K562 (cell line): Measurements from ENCODE around the gene PCDHGB2. TPM values are rescaled to one million over a fixed set of nuclear protein-coding genes. Genes with fewer than 3 reads are reported as not detected.

Source experiments
- ATAC-seq: fragments of 200-7000 bp; cut with Tn5 transposase; 3 replicates; pipeline ENCODE4 v1.9.1; 2020; ENCODE audit warnings: moderate library complexity
- BruUV-seq: library from RNA; stranded (reverse); fragments of 400-500 nt; replicated peaks from 2 replicates; lab custom pipeline; 2021; lab: Mats Ljungman, UMichigan
- CTCF ChIA-PET: fragments of 300-600 bp; formaldehyde crosslinking; extraction: SDS; loops from one replicate; lab custom pipeline; 2021; ENCODE audit warnings: low intra/inter-chr PET ratio; lab: Yijun Ruan, JAX
- POLR2A ChIA-PET: fragments of 300-600, 350-650 bp; sonication (Branson Sonifier 250); formaldehyde crosslinking; extraction: SDS; loops from one replicate; lab custom pipeline; 2021; ENCODE audit warnings: antibody characterized with exemption, inconsistent platforms; lab: Yijun Ruan, JAX
- DNase-seq, 4 experiments: peaks; one replicate each; pipeline versions ENCODE4 v3.0.0 to v3.0.0-alpha.2; 2011 to 2018; ENCODE audit warnings: low spot score in 3 of 4, mixed read lengths in 3 of 4; ENCODE audit errors: extremely low read depth in 1 of 4
- FAIRE-seq: peaks from 2 replicates; lab custom pipeline; 2011; peaks lifted over from hg19 to GRCh38; lab: Jason Lieb, UNC
- H2AFZ ChIP-seq: 2 replicates; pipeline ENCODE4 v1.6.0; 2011; ENCODE audit warnings: low read depth, low read length, control low read depth, inconsistent platforms
- H3K27ac ChIP-seq: fragments of 200-600 bp; 3 replicates; pipeline ENCODE4 v1.8.0; 2011; ENCODE audit warnings: low read depth, mild to moderate bottlenecking, control low read depth, inconsistent platforms, low read length, moderate library complexity, mixed read lengths; ENCODE audit errors: extremely low read depth
- H3K27me3 ChIP-seq, 2 experiments: fragments of 300-600 bp in 1 of 2; 2 replicates in 1 of 2; 3 replicates in 1 of 2; pipeline versions ENCODE4 v1.6.0 to v1.8.0; 2011; ENCODE audit warnings: inconsistent platforms in 2 of 2, low read length in 2 of 2, mild to moderate bottlenecking in 1 of 2, mixed read lengths in 1 of 2, moderate library complexity in 1 of 2; ENCODE audit not compliant: control insufficient read depth in 2 of 2, insufficient read depth in 2 of 2
- H3K36me3 ChIP-seq: fragments of 300-600 bp; 3 replicates; pipeline ENCODE4 v1.8.0; 2011; ENCODE audit warnings: mild to moderate bottlenecking, low read length, inconsistent platforms; ENCODE audit not compliant: control insufficient read depth, insufficient read depth
- H3K4me1 ChIP-seq, 2 experiments: fragments of 200-600 bp in 1 of 2; replicated peaks in 1 of 2; 2 replicates in 1 of 2; 3 replicates in 1 of 2; pipeline versions ENCODE4 v1.5.1 to v1.8.0; 2011; ENCODE audit warnings: inconsistent platforms in 2 of 2, low read length in 2 of 2, mild to moderate bottlenecking in 1 of 2, mixed read lengths in 1 of 2, moderate library complexity in 1 of 2; ENCODE audit not compliant: control insufficient read depth in 2 of 2, insufficient read depth in 2 of 2
- H3K4me2 ChIP-seq: 2 replicates; pipeline ENCODE4 v1.6.1; 2011; ENCODE audit warnings: low read length, control low read depth, inconsistent platforms, mixed read lengths; ENCODE audit not compliant: insufficient read depth
- H3K4me3 ChIP-seq: fragments of 200-600 bp; sonication (generic), shearing (Covaris generic); 2 replicates; pipeline ENCODE4 v1.5.1; 2016; ENCODE audit warnings: control low read depth, inconsistent platforms
- H3K79me2 ChIP-seq: fragments of 200-600 bp; 3 replicates; pipeline ENCODE4 v1.8.0; 2011; ENCODE audit warnings: low read length, inconsistent platforms; ENCODE audit not compliant: control insufficient read depth, insufficient read depth
- H3K9ac ChIP-seq, 2 experiments: 2 replicates each; pipeline versions ENCODE4 v1.6.0 to v1.6.1; 2011; ENCODE audit warnings: low read depth in 2 of 2, low read length in 2 of 2, control low read depth in 1 of 2, inconsistent platforms in 1 of 2, mild to moderate bottlenecking in 1 of 2, mixed read lengths in 1 of 2; ENCODE audit not compliant: insufficient read depth in 1 of 2
- H3K9me1 ChIP-seq: one replicate; pipeline ENCODE4 v1.6.0; 2011; ENCODE audit warnings: inconsistent platforms, mild to moderate bottlenecking, low read length, moderate library complexity; ENCODE audit not compliant: control insufficient read depth, insufficient read depth
- H3K9me3 ChIP-seq: replicated peaks from 2 replicates; pipeline ENCODE4 v1.5.1; 2011; ENCODE audit warnings: low read depth, low read length, inconsistent platforms; ENCODE audit not compliant: control insufficient read depth, insufficient read depth
- H4K20me1 ChIP-seq: replicated peaks from 2 replicates; pipeline ENCODE4 v1.6.1; 2011; ENCODE audit warnings: low read length, inconsistent platforms, mixed read lengths; ENCODE audit not compliant: control insufficient read depth, insufficient read depth
- SNAPC5 ChIP-seq: fragments of 250-450 bp; sonication (Bioruptor Pico); IDR thresholded peaks from 2 replicates; pipeline ENCODE4 v1.8.0; 2021; ENCODE audit warnings: moderate library complexity, mild to moderate bottlenecking, inconsistent platforms
- SNRNP70 ChIP-seq: fragments of 200-400 bp; formaldehyde crosslinking; optimal IDR thresholded peaks from 2 replicates; pipeline ENCODE3; 2017; ENCODE audit warnings: low read depth, low read length
- WHSC1 ChIP-seq: IDR thresholded peaks from one replicate; pipeline ENCODE4 v1.6.1; 2012; ENCODE audit warnings: low read length, control low read depth, inconsistent platforms
- ZBTB40 ChIP-seq, 2 experiments: fragments of 450-650 bp in 1 of 2; sonication (generic) in 1 of 2; formaldehyde crosslinking in 1 of 2; IDR thresholded peaks; 2 replicates each; pipeline versions ENCODE4 v1.7.1 to v1.9.0; 2016 to 2022; ENCODE audit warnings: inconsistent platforms in 1 of 2, mild to moderate bottlenecking in 1 of 2, missing genetic modification reagents in 1 of 2
- ZNF507 ChIP-seq: conservative IDR thresholded peaks from 2 replicates; pipeline ENCODE4 v1.6.1; 2017; ENCODE audit warnings: missing genetic modification characterization, missing compliant biosample characterization
- ZNF75A ChIP-seq: fragments of 450-650 bp; formaldehyde crosslinking; IDR thresholded peaks from 2 replicates; pipeline ENCODE4 v1.4.0; 2020; ENCODE audit warnings: mild to moderate bottlenecking
- WGBS: fragments of 100-300 bp; shearing (Covaris generic); methylation state at CpG from one replicate; pipeline ENCODE4 v1.1.6; 2016; ENCODE audit warnings: low coverage, mixed read lengths; ENCODE audit not compliant: insufficient coverage; ENCODE audit errors: missing lambda C conversion rate; 5-methylcytosine and 5-hydroxymethylcytosine counted together
- in situ Hi-C: fragments of 300-500 bp; cut with MboI; formaldehyde crosslinking; loops from 4 replicates; pipeline ENCODE4 v1.15.0; 2018; ENCODE audit warnings: inconsistent platforms, mixed read lengths
- intact Hi-C: fragments of 100-400 bp; cut with micrococcal nuclease; formaldehyde crosslinking; loops from 2 replicates; pipeline ENCODE4 v1.14.2; 2022
- polyA plus RNA-seq, 8 experiments: library from polyadenylated mRNA; depleted of rRNA in 4 of 8; stranded (reverse) in 5 of 8; unstranded in 3 of 8; fragments of >200 nt; fragmentation: Nextera tagmentation in 2 of 8; fragmentation: Illumina TruSeq in 1 of 8; extraction: Ambion mirVana in 2 of 8; extraction: Trizol in 1 of 8; gene quantifications; 2 replicates each; pipeline versions ENCODE4 v1.2.1 to v1.2.3, GENCODE V29; 2011 to 2014; ENCODE audit warnings: inconsistent platforms in 1 of 8, missing spikeins in 1 of 8
- total RNA-seq, 7 experiments: library from RNA; depleted of rRNA in 6 of 7; stranded (reverse); fragments of >200 nt in 6 of 7; fragmentation: Illumina TruSeq in 2 of 7; extraction: Trizol in 2 of 7; gene quantifications; 2 replicates each; pipeline versions ENCODE4 v1.2.1 to v1.2.3, GENCODE V29; 2011 to 2021; ENCODE audit warnings: low replicate concordance in 1 of 7

PCDHGB2 gene
- total and polyA plus RNA-seq, 9 of the 15 experiments (the other 6 are each of a cell fraction or from before 2014, with no cell fraction given): 0.06 to 0.54 (median 0.29) TPM; not detected in 1

GRCh38 chr5:141366016-141366896 lies 6.5 kb downstream of the PCDHGB2 start:
- Histone ChIP-seq H2AFZ (no peak overlapping the region), H3K4me2 (no peak overlapping the region), H3K4me1 (peaks cover 0 to 12% of the 10 kb centered on the region in 2 experiments; a peak in 1 of 5 replicates), H3K9me3 (no peaks in the 10 kb centered on the region), H3K27ac (no peak overlapping the region), H3K36me3 (no peaks in the 10 kb centered on the region), H3K27me3 (peaks cover 16 to 41% of the 10 kb centered on the region in 2 experiments), H3K9ac (0 out of 4 replicates have a peak overlapping the region, but pooled peaks of 1 of the 2 experiments have one; percentile 20), H3K9me1 (no peaks in the 10 kb centered on the region), H3K4me3 (no peak overlapping the region), H3K79me2 (no peaks in the 10 kb centered on the region), H4K20me1 (no peaks in the 10 kb centered on the region)
- in situ Hi-C loops (no loop called here), intact Hi-C loops (no loop called here)
- TF ChIP-seq WHSC1 (no peak), SNRNP70 (no peak), SNAPC5 (CRISPR knock-in tag) (no peak), ZNF75A (CRISPR knock-in tag) (0 out of 2 replicates have a peak, but pooled peaks have one; percentile 64), ZBTB40 (IDR thresholded peaks at IDR 0.05) (no peak), ZBTB40 (CRISPR knock-in tag; IDR thresholded peaks at IDR 0.05) (no peak), ZNF507 (no peak)
- ATAC-seq: no peak
- 5% methylated on average over 40 of the region's 46 CpGs for WGBS
- POLR2A ChIA-PET: no interaction called here
- no TSS peak for BruUV-seq
- no peak for DNase-seq
- CTCF ChIA-PET: no interaction called here
- FAIRE-seq: no peak
